RWPE1 (cell line): ENCODE measurements around the gene MRPL39.

ENCODE experiments used
- CTCF ChIA-PET: fragments of 350-600 bp; sonication (Branson Sonifier 250); formaldehyde crosslinking; extraction: SDS; loops from one replicate; lab custom pipeline; 2021; lab: Yijun Ruan, JAX
- POLR2A ChIA-PET: fragments of 400-600 bp; formaldehyde crosslinking; extraction: SDS; loops from one replicate; lab custom pipeline; 2020; ENCODE audit warnings: antibody characterized with exemption; ENCODE audit not compliant: low non-redundant PET; lab: Yijun Ruan, JAX
- DNase-seq: peaks from one replicate; pipeline ENCODE4 v3.0.0; 2012; ENCODE audit warnings: low spot score
- H3K27ac ChIP-seq: fragments of 450-650 bp; 2 replicates; pipeline ENCODE4 v1.5.1; 2017
- CTCF ChIP-seq: fragments of 450-650 bp; conservative IDR thresholded peaks from 2 replicates; pipeline ENCODE4 v1.5.1; 2017; ENCODE audit warnings: low read depth, mild to moderate bottlenecking

MRPL39 gene

GRCh38 chr21:25561668-25562641 lies 45.3 kb downstream of the MRPL39 start:
- peak; percentile 45 for DNase-seq
- peak; percentile 50 for TF ChIP-seq CTCF
- POLR2A ChIA-PET: no interaction called here
- CTCF ChIA-PET: interaction anchor here (0.7 to 0.9 kb wide), 2 partner anchors 227 to 815 kb away, joined by 3 read pairs; no protein-coding TSS in a partner anchor
- H3K27ac ChIP-seq: no peak overlapping the region

GRCh38 chr21:25560891-25561290 lies 46.4 kb downstream of the MRPL39 start:
- POLR2A ChIA-PET: no interaction called here
- no peak overlapping the region for H3K27ac ChIP-seq
- no peak for DNase-seq
- CTCF ChIA-PET: no interaction called here
- no peak for TF ChIP-seq CTCF

- no peak overlapping the region for H3K27ac ChIP-seq
- no peak for DNase-seq
- ChIA-PET CTCF (no interaction called here), POLR2A (no interaction called here)
- no peak for TF ChIP-seq CTCF
These were observed 47.0 kb downstream of the MRPL39 start for GRCh38 chr21:25560271-25560685.

DNA sequence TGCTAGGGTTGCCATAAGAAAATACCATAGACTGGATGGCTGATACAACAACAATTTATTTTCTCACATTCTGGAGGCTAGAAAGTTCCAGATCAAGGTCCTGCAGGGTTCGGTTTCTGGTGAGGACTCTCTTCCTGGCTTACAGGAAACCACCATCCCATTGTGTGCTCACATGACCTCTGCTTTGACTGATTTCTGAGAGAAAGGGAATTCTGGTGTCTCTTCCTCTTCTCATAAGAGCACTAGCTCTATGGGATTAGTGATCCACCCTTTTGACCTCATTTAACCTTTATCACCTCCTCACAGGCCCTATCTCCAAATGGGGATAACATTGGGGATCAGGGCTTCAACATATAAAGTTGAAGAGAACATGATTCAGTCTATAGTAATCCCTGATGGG lies 47.5 kb downstream of the MRPL39 start:
- ChIA-PET CTCF (interaction anchor here (0.5 kb wide), 1 partner anchor 1977 kb away, joined by 3 read pairs; no protein-coding TSS in a partner anchor), POLR2A (no interaction called here)
- no peak overlapping the region for H3K27ac ChIP-seq
- no peak for DNase-seq
- TF ChIP-seq CTCF: no peak

DNA sequence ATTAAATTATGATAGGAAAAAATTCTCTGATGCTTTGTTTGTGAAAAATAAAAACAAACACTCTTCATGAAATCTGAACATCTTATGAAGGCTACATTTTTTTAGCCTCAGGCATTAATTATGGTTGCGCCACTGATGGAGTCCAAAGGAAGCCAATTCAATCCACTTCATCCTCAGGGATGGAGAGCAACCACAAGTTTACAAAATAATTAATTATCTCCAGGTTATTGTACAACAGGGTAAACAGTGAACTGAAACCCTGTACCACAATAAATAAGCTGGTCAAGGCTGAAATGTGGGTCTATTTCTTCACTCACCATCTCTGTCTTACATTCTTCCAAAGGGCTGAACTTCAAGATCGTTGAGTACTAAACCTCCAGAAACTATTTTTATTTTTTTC lies 49.2 kb downstream of the MRPL39 start:
- ChIA-PET CTCF (interaction anchor here (0.6 kb wide), 1 partner anchor 275 kb away, joined by 4 read pairs; no protein-coding TSS in a partner anchor), POLR2A (no interaction called here)
- TF ChIP-seq CTCF: no peak
- H3K27ac ChIP-seq: no peak overlapping the region
- DNase-seq: no peak

DNA sequence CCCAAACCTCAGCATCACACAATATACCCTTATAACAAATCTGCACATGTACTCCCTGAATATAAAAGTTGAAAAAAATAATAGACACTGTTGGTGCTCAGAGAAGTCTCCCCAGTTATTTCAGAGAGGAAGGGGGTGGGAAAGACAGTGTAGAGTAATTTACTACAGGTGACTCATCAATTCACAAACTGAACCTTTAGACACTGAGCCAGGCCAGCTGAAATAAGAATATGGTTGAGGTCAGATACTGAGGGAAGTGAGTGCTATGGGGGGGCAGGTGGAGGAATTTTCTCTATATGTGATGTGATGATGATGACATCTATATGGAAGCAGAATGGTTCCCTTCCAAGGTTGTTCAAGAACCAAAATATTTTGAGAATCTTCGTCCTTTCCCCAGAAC lies 50.1 kb downstream of the MRPL39 start:
- TF ChIP-seq CTCF: no peak
- CTCF ChIA-PET: no interaction called here
- DNase-seq: no peak
- POLR2A ChIA-PET: no interaction called here
- no peak overlapping the region for H3K27ac ChIP-seq
